Endothelial cell of umbilical vein (primary cell): ENCODE data around the gene ST3GAL5.

Experiments
- GATA2 ChIP-seq: IDR thresholded peaks from 2 replicates; pipeline ENCODE4 v1.7.0; 2011; ENCODE audit warnings: low read depth, mild to moderate bottlenecking, moderate library complexity, mixed read lengths, low read length; ENCODE audit not compliant: insufficient read length, insufficient read depth
- MYC ChIP-seq: IDR thresholded peaks from one replicate; pipeline ENCODE4 v1.6.1; 2011; ENCODE audit warnings: mild to moderate bottlenecking, low read depth, low read length
- POLR2A ChIP-seq: IDR thresholded peaks from 2 replicates; pipeline ENCODE4 v1.6.1; 2012; ENCODE audit warnings: low read depth, mild to moderate bottlenecking, control low read depth, low read length
- POLR2AphosphoS5 ChIP-seq: IDR thresholded peaks from 2 replicates; pipeline ENCODE4 v1.6.1; 2012; ENCODE audit warnings: low read depth, mild to moderate bottlenecking, control low read depth, low read length, moderate library complexity; ENCODE audit not compliant: insufficient read depth
- TF ChIP-seq, protein P1 (sequence below), 2 donors: IDR thresholded peaks; 1 replicate in 1 of 2; 2 replicates in 1 of 2; pipeline ENCODE4 v1.5.1; 2011; ENCODE audit warnings: low read length in 2 of 2, mild to moderate bottlenecking in 2 of 2, moderate library complexity in 2 of 2, control low read depth in 1 of 2, inconsistent platforms in 1 of 2, low read depth in 1 of 2; ENCODE audit not compliant: insufficient read depth in 1 of 2; ENCODE audit errors: extremely low read depth in 1 of 2
- TF ChIP-seq, protein P2 (sequence below): IDR thresholded peaks from 2 replicates; pipeline ENCODE4 v1.6.1; 2011; ENCODE audit not compliant: insufficient read depth, insufficient read length

DNA sequence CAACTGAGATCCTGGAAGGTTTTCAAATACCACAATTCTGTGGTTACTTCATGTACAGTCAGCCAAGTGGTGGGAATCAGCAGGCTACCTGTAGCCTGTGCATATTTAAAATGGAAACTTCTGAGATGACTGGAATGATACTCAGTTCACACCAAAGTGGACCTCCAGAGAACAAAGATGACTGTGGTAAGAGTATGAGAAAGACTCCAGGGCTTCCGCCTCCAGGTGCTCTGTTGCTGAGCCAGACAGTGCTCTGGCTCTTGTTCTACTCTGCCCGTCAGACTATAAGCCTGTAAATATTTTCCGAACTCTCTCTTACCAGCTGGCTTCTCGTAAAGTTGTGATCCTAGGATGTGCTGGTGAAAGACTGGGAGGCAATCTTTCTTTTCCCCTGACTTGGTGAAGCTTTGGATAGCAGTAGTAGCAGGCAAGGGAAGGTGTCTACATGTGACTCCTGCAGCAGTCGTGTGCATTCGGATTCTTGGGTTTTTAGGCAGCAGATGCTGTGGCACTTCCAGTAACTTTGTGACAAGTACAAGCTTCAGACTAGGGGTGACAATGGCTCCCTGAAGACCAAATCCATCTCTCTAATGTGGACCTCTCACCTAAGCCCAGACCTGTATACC is 23.1 kb downstream of the ST3GAL5 start:
- TF ChIP-seq, protein P1, sequence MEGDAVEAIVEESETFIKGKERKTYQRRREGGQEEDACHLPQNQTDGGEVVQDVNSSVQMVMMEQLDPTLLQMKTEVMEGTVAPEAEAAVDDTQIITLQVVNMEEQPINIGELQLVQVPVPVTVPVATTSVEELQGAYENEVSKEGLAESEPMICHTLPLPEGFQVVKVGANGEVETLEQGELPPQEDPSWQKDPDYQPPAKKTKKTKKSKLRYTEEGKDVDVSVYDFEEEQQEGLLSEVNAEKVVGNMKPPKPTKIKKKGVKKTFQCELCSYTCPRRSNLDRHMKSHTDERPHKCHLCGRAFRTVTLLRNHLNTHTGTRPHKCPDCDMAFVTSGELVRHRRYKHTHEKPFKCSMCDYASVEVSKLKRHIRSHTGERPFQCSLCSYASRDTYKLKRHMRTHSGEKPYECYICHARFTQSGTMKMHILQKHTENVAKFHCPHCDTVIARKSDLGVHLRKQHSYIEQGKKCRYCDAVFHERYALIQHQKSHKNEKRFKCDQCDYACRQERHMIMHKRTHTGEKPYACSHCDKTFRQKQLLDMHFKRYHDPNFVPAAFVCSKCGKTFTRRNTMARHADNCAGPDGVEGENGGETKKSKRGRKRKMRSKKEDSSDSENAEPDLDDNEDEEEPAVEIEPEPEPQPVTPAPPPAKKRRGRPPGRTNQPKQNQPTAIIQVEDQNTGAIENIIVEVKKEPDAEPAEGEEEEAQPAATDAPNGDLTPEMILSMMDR (IDR thresholded peaks at IDR 0.05; ENCODE audit: extremely low read depth in 1 of 2, insufficient read depth in 1 of 2, low read depth in 1 of 2, low read length in 2 of 2): no peak
- TF ChIP-seq, protein P2, sequence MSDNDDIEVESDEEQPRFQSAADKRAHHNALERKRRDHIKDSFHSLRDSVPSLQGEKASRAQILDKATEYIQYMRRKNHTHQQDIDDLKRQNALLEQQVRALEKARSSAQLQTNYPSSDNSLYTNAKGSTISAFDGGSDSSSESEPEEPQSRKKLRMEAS: no peak
- TF ChIP-seq MYC: no peak
- no peak for TF ChIP-seq GATA2
- no peak for TF ChIP-seq POLR2A
- TF ChIP-seq POLR2AphosphoS5: no peak
